C4-2B (cell line): Measurements from ENCODE around the gene CDY2B.
"Not testable (repeated sequence)": the region's sequence is repeated elsewhere in the genome, so short reads cannot be mapped to it uniquely, and the experiment has no call there.

Experiments
- CTCF ChIP-seq: fragments of 450-650 bp; conservative IDR thresholded peaks from 2 replicates; pipeline ENCODE4 v1.5.1; 2017; ENCODE audit warnings: mild to moderate bottlenecking
- ZFX ChIP-seq: fragments of 450-650 bp; IDR thresholded peaks from 2 replicates; pipeline ENCODE4 v1.6.1; 2017

GRCh38 chrY:17870737-17871136 lies 9.3 kb downstream of the CDY2B start:
- TF ChIP-seq CTCF, ZFX: not testable (repeated sequence)
